K562 (cell line): ENCODE data around the gene SPATA33. TPM values are rescaled to one million over a fixed set of nuclear protein-coding genes. Genes with fewer than 3 reads are reported as not detected.

Source experiments
- E2F6 ChIP-seq, 2 experiments: IDR thresholded peaks; 2 replicates each; pipeline ENCODE4 v1.6.1; 2011; ENCODE audit warnings: borderline replicate concordance in 1 of 2, control low read depth in 1 of 2, low read depth in 1 of 2, low read length in 1 of 2, mild to moderate bottlenecking in 1 of 2, mixed read lengths in 1 of 2, moderate library complexity in 1 of 2; ENCODE audit not compliant: insufficient read depth in 1 of 2, insufficient read length in 1 of 2, poor library complexity in 1 of 2, severe bottlenecking in 1 of 2; ENCODE audit errors: extremely low read depth in 1 of 2
- FOXK2 ChIP-seq, 2 experiments: fragments of 450-650 bp; IDR thresholded peaks in 1 of 2; conservative IDR thresholded peaks in 1 of 2; 2 replicates each; pipeline ENCODE4 v1.6.1; 2016; ENCODE audit warnings: low read depth in 2 of 2, mild to moderate bottlenecking in 1 of 2
- MEF2A ChIP-seq: IDR thresholded peaks from 2 replicates; pipeline ENCODE4 v1.6.1; 2011; ENCODE audit warnings: low read depth, mild to moderate bottlenecking, low read length, moderate library complexity; ENCODE audit not compliant: control insufficient read depth
- NFE2L1 ChIP-seq: fragments of 450-650 bp; IDR thresholded peaks from 2 replicates; pipeline ENCODE4 v1.6.1; 2016; ENCODE audit warnings: missing genetic modification characterization, low read depth, mild to moderate bottlenecking, missing compliant biosample characterization, moderate library complexity, borderline replicate concordance
- POLR3G ChIP-seq: IDR thresholded peaks from 2 replicates; pipeline ENCODE4 v1.6.1; 2011; ENCODE audit not compliant: insufficient read length, insufficient replicate concordance; ENCODE audit errors: extremely low read depth
- RHOXF2B ChIP-seq: fragments of 250-450 bp; sonication (Bioruptor Pico); conservative IDR thresholded peaks from 2 replicates; pipeline ENCODE4 v1.5.1; 2021
- TCF7 ChIP-seq: sonication (generic); IDR thresholded peaks from 2 replicates; pipeline ENCODE4 v1.6.1; 2016; ENCODE audit warnings: antibody characterized with exemption, borderline replicate concordance
- ZBTB1 ChIP-seq: sonication (generic); formaldehyde crosslinking; IDR thresholded peaks from 2 replicates; pipeline ENCODE4 v1.8.1; 2023; ENCODE audit warnings: missing genetic modification reagents, low read depth, mild to moderate bottlenecking, borderline replicate concordance
- ZNF184 ChIP-seq: sonication (generic); formaldehyde crosslinking; IDR thresholded peaks from 2 replicates; pipeline ENCODE4 v1.5.0; 2020; ENCODE audit warnings: missing genetic modification reagents
- ZNF232 ChIP-seq: sonication (generic); formaldehyde crosslinking; IDR thresholded peaks from 2 replicates; pipeline ENCODE4 v1.8.0; 2022; ENCODE audit warnings: mild to moderate bottlenecking, missing genetic modification reagents
- ZNF75A ChIP-seq: fragments of 450-650 bp; formaldehyde crosslinking; IDR thresholded peaks from 2 replicates; pipeline ENCODE4 v1.4.0; 2020; ENCODE audit warnings: mild to moderate bottlenecking
- polyA plus RNA-seq, 8 experiments: library from polyadenylated mRNA; depleted of rRNA in 4 of 8; stranded (reverse) in 5 of 8; unstranded in 3 of 8; fragments of >200 nt; fragmentation: Nextera tagmentation in 2 of 8; fragmentation: Illumina TruSeq in 1 of 8; extraction: Ambion mirVana in 2 of 8; extraction: Trizol in 1 of 8; gene quantifications; 2 replicates each; pipeline versions ENCODE4 v1.2.1 to v1.2.3, GENCODE V29; 2011 to 2014; ENCODE audit warnings: inconsistent platforms in 1 of 8, missing spikeins in 1 of 8
- total RNA-seq, 7 experiments: library from RNA; depleted of rRNA in 6 of 7; stranded (reverse); fragments of >200 nt in 6 of 7; fragmentation: Illumina TruSeq in 2 of 7; extraction: Trizol in 2 of 7; gene quantifications; 2 replicates each; pipeline versions ENCODE4 v1.2.1 to v1.2.3, GENCODE V29; 2011 to 2021; ENCODE audit warnings: low replicate concordance in 1 of 7
- TF ChIP-seq, protein P1 (sequence below): IDR thresholded peaks from 2 replicates; pipeline ENCODE4 v1.6.1; 2012; ENCODE audit warnings: low read depth, low read length, improper control_type of control experiment, borderline replicate concordance

SPATA33 gene
- total and polyA plus RNA-seq, 9 of the 15 experiments (the other 6 are each of a cell fraction or from before 2014, with no cell fraction given): 4.0 to 20.0 (median 11.8) TPM

- TF ChIP-seq NFE2L1 (tag) (no peak), POLR3G (no peak), MEF2A (no peak), TCF7 (no peak), ZBTB1 (CRISPR knock-in tag) (0 out of 2 replicates have a peak, but pooled peaks have one; percentile 34), ZNF75A (CRISPR knock-in tag) (no peak), E2F6 (IDR thresholded peaks at IDR 0.05; ENCODE audit: borderline replicate concordance in 1 of 2, extremely low read depth in 1 of 2, insufficient read depth in 1 of 2, insufficient read length in 1 of 2, low read depth in 1 of 2, low read length in 1 of 2, poor library complexity in 1 of 2, severe bottlenecking in 1 of 2) (peak; percentile 42 to 73), ZNF184 (no peak), FOXK2 (conservative IDR thresholded peaks at IDR 0.05 in 1 of 2, IDR thresholded peaks at IDR 0.05 in 1 of 2; ENCODE audit: low read depth in 2 of 2) (peak in 1 of 2 experiments; percentile 53; a peak in 1 of 4 replicates), RHOXF2B (no peak), ZNF232 (CRISPR knock-in tag) (no peak)
- TF ChIP-seq, protein P1, sequence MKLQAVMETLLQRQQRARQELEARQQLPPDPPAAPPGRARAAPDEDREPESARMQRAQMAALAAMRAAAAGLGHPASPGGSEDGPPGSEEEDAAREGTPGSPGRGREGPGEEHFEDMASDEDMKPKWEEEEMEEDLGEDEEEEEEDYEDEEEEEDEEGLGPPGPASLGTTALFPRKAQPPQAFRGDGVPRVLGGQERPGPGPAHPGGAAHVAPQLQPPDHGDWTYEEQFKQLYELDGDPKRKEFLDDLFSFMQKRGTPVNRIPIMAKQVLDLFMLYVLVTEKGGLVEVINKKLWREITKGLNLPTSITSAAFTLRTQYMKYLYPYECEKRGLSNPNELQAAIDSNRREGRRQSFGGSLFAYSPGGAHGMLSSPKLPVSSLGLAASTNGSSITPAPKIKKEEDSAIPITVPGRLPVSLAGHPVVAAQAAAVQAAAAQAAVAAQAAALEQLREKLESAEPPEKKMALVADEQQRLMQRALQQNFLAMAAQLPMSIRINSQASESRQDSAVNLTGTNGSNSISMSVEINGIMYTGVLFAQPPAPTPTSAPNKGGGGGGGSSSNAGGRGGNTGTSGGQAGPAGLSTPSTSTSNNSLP: no peak
Observed at GRCh38 chr16:89687092-89687940, 29.7 kb downstream of the SPATA33 start (continued).
